ENCODE results near the gene RGS12.
A peak's percentile ranks its signal among the peaks of the same experiment; 100 is the strongest.

RGS12 gene

GRCh38 chr4:3292571-3293400, at the start of gene RGS12:
RGS12 (plus strand) TSS chr4:3293021; CDS start chr4:3316171, 23,150 bp downstream.
- peak; percentile 9 for DNase-seq

GRCh38 chr4:3243136-3243780, 49.6 kb upstream of the RGS12 start:
- DNase-seq, result no peak

DNA sequence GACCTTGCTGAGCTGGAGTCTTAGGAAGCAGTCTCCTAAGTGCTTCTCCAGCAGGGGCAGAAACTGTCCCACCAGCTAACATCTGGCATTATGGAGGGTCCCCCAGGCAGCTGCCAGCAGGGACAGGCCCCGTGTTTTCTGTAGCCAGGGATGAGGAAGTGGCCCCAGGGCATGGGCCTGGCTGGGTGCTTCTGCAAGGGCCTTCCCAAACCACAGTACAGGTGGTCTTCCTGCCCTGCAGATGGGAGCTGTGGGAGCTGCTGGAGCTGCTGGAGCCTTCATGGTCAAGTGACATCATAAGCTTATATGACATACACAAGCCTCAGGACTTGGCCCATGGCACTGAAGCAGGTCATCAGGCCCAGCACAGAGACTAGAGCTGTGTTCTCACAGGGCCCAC, 48.8 kb upstream of the RGS12 start:
- DNase-seq, result no peak

DNA sequence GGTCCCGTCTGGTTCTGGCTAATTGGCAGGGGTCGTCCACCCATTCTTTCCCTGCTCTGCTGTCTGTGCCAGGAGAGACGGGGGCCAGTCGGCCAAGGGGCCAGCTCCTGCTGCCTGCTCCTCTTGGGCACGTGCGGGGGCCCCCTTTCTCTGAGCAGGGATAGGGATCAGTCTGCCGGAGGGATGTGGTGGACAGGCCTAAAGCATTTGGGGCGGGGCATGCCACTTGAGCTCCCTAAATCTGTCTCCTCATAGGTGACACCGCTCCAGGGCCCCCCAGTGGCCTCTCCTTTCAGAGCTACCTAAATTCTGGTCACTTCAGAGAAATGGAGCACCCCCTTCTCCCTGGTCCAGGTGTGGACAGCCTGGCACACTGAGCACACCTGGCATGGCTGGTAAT, 48.1 kb upstream of the RGS12 start:
- DNase-seq, result no peak

GRCh38 chr4:3245676-3246075, 47.1 kb upstream of the RGS12 start:
- no peak for DNase-seq

DNA sequence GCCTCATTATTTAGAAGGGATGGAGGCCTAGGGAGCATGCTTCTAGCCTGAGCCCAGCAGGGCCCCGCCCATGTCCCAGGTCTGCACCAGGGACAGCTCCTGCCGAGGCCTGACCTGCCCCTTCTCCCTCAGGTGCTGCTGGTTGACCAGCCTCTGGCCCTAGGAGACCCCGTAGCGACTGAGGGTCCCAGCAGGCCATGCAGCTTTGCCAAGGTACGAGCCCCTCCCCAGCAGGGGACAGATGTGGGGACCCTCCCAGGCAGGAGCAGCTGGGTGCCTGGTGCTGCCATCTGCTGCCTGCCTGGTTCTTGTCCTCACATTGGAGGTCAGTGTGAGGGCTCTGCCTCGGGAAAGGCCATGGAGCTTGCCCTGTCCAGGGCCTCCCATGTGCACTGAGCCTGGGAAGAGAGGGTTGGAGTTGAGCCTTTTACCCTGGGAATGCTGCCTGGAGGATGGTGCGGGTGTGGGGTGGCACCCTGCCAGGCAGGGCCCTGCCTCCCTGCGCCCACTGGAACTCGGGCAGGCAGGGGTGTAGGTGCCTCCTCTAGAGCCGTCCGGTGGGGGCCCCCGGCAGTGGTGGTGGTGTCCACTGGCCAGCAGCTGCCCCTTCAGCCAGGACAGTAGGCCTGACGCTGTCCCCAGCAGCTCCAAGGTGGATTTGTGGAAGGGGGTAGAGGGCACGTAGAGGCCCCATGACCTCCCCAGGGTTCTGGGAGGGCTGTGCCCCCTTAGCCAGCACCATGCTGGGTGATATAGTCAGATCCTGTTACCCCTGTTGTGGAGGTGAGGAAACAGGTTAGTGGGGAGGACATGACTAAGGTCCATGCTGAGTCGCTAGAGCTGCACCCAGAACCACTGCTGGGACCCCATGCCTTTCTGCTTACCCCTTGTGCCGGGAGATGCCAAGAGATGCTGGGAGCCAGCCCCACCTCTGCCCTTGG, 46.1 kb upstream of the RGS12 start:
- DNase-seq, result no peak

GRCh38 chr4:3247399-3248177, 45.2 kb upstream of the RGS12 start:
- no peak for DNase-seq

DNA sequence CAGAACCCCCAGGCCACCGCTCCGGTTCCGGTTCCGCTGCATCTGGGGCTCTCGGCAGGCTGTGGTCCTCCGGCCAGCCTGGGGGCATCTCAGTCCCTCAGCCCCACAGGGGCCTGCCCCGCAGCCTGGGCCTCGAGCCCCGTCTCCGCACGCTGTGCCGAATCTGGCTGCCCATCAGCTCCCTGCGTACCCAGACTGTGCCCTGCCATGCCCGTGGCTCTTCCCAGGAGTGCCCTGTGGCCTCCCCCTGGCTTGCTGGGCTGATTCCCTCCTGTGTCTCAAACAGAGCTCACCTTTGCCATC, 44.7 kb upstream of the RGS12 start:
- DNase-seq, result no peak

DNA sequence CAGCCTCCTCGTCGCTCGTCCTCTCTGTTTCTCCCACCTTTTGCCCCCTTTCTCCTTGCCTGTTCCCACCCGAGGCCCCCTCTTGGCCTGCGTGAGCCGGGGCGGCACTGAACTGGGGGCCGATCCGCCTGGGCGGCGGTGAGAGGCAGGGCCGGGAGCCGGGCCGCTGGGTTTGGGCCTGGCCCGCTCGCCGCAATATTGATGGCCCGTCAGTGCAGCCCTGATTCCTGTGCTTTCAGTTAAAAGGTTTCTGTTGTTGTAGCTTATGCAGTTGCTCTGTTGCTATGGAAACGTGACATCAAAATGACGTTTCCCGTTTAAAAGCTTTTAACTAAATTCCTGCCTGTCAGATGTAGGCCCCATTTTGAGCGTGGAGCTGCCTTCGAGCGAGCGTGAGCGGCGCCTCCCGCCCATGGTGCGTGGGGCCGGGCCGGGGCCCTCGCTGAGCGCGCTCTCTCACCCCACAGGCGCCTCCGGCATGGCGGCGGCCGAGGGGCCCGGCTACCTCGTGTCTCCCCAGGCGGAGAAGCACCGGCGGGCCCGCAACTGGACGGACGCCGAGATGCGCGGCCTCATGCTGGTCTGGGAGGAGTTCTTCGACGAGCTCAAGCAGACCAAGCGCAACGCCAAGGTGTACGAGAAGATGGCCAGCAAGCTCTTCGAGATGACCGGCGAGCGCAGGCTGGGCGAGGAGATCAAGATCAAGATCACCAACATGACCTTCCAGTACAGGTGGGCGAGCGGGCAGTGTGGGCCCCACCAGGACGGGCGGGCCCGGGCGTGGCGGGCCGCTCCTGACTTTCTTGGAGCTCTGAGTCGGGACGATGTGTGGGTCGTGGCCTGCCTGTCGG, 43.8 kb upstream of the RGS12 start, which contains the start of gene MSANTD1:
MSANTD1 (plus strand) TSS at position 349 of the 851 bp plus-strand sequence; CDS start at position 413, 64 bp downstream.
- DNase-seq, result no peak

DNA sequence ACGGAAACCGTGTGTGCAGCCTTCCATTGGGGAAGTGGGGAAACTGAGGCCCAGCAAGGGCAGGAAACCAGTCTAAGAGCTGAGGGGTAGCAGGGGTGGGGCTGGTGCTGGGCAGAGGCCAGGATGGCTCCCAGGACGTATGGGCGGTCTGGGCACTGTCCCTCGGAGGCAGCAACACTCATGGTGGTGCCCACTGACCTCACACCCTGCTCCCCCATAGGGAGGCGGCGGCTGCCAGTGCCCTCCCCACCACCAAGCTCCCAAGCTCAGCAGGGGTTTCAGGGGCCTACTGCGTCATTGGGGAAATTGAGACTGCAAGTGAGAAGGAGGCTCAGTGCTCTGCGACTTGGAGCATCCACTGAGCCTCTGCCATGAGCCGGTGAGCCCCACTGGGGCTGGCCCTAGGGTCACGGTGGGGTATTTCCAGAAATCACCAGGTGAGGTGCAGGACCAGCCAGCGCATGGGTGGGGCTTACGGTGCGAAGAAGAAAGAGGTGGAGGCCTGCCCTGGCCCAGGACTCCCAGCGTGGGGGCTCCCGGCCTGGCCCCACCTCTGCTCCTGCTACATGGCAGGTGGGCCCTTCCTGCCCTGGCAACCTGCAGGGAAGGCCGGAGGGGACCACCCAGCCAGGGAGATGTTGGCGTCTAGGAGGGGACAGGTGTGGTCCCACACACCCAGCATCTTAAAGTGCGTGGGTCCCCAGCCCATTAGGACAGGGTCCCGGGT, 42.9 kb upstream of the RGS12 start:
- DNase-seq, result no peak

GRCh38 chr4:3250438-3250955, 42.3 kb upstream of the RGS12 start:
- DNase-seq, result no peak

DNA sequence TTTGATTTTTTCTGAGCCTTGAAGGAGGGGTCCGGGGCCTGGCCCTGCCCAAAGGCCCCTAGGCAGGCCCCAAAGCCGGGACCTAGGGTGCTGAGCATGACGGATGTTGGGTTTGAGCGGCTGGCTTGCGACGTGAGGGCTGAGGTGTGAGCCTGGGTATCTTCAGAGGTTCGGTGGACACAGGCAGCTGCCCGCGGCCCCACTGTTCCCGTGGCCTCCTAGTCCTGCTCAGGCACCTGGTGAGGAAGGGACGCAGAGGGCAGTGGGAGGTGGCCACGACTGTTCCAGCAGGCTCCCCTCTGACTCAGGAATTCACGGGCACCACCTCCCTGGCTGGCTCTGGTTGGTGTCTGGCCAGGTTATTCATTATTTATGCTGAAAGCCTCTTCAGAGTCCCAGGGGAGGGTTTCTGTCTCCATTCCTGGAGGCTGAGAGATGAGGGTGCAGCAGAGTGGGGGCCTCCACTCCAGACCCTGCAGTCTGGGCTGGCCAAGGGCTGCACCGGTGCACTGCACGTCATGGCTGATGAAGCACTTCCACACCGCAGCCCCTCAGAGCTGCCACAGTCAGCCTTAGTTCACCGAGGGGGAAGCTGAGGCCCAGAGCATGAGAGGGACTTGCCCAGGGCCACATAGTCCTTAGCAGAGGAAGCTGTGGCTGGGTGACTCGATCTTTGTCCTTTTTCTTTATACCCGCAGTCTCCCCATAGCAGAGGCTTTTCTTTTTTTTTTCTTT, 41.7 kb upstream of the RGS12 start:
- no peak for DNase-seq

GRCh38 chr4:3251691-3252479, 40.9 kb upstream of the RGS12 start:
- no peak for DNase-seq

- DNase-seq, result no peak
These were observed 40.4 kb upstream of the RGS12 start for GRCh38 chr4:3252480-3252828.

- no peak for DNase-seq
These were observed 39.8 kb upstream of the RGS12 start for GRCh38 chr4:3252831-3253641.

GRCh38 chr4:3253808-3254207, 39.0 kb upstream of the RGS12 start:
- DNase-seq, result no peak

DNA sequence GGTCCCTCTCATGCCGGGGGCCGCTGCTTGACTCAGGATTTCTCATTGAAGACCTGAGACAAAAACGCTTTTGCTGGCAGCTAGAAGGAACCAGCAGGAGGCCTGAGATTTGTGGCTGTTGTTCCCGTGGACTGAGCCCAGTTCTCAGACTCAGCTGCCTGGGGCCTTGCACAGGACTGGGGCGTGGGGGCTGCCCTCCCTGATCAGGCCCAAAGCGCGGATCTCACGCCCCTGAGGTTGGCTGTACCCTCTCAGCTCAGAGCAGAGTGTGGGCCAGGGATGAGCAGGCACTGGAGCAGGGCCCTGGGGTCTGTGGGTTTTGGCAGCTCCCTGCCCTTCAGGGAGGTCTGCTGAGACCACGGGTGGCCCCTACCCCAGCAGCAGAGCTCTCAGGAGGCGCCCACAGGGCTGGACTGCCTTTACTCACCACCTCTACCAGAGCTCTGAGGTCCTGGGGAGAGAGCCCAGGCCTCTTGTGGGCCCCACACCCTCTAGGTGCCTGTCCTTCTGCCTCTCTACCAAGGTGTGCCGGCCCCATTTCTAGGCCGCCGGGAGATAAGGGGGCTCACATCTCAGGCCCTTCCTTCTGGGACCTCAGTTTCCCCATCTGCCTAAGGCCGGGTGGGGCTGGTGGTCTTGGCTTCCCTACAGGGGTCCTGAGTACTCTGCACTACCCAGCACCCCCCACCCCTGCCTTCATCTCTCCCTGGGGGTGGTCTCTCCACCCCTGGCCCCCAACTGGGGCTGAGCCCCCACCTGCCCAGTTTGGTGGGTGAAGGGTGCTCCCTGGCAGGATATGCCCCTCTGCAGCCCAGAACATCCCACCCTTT, 38.3 kb upstream of the RGS12 start:
- DNase-seq, result no peak
